Hematopoietic multipotent progenitor cell (in vitro differentiated cells): ENCODE data around the gene DCP1B. TPM values are rescaled to one million over a fixed set of nuclear protein-coding genes. Genes with fewer than 3 reads are reported as not detected.

Experiments
- DNase-seq, 3 donors: peaks; one replicate each; pipeline ENCODE4 v3.0.0-alpha.2; 2011 to 2015; ENCODE audit warnings: low read depth in 2 of 3, low spot score in 2 of 3
- total RNA-seq: library from RNA; depleted of rRNA; stranded (reverse); fragments of >200 nt; gene quantifications from one replicate; pipeline ENCODE4 v1.2.3, GENCODE V29; 2012

The DCP1B gene
- total RNA-seq, 1 donor = 10.0 TPM

DNA sequence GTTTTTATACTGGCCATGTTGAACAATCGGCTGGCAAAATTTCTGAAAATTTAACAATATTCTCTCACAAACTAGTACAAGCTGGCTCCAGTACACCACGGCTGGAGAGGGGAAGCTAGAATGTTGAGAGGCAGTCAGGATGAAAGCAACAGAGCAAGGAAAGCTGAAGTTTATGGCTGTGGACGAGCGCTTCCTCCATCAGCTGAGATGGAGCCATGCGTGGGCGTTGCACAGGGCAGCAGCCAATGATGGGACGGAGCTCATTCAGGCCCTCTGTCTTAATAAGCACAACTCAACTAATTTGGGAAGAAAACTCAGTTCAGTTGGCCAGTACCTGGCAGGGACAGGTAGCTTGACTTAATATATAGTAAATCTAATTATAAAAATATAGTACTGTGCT, 14.1 kb upstream of the DCP1B start:
- no peak for DNase-seq

GRCh38 chr12:2017546-2018337, 13.5 kb upstream of the DCP1B start:
- no peak for DNase-seq

DNA sequence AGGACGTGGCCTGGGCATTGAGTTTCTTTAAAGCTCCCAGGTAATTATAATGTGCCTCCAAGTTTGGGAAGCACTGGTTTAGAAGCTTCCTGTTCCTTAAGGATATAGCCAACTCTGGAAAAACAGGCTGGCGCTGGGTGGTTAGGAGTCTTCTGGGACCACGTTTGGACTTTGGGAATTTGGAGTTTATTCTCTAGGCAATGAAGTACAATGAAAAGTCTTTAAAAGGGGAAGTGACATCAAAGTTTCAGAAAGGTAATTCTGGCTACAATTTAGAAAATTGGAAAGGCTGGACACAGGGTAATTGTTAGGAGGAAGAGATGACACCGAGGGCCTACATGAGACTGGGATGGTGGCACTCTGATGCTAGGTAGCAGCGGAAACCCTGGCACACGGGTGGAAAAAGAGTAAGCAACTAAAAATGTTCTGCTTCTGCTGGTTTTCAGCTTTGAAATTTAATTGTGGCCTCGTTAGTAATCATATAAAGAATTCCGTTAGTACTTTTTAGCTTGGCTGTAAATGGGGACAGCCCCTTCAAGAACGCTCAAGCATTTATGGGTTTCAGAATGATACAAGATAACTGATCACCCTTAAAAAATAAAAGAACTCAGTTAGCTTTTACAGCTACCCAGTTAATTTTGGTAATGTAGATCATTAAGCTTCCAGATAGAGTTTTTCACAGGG, 12.7 kb upstream of the DCP1B start:
- no peak for DNase-seq

GRCh38 chr12:2014231-2014630, 10.0 kb upstream of the DCP1B start:
- no peak for DNase-seq

- DNase-seq = no peak
Measured at GRCh38 chr12:2013527-2014223, 9.4 kb upstream of the DCP1B start.

DNA sequence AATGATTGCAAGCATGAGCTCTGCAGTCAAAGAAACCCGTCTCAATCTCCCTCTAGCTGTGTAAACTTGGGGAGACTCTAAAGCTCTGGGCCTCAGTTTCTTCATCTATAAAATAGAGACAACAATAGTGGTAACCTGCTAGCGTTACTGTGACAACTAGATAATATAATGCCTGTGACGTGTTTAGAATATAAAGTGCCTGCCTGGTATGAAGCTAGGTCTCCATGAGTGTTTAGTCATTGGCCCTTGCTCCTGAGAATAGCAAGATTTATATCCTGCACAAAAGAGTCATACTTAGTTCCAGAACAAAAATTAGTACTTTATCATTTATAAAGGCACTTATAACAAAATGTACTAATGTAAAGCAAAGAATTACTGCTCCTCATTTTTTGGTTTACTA, 8.8 kb upstream of the DCP1B start:
- DNase-seq = no peak

DNA sequence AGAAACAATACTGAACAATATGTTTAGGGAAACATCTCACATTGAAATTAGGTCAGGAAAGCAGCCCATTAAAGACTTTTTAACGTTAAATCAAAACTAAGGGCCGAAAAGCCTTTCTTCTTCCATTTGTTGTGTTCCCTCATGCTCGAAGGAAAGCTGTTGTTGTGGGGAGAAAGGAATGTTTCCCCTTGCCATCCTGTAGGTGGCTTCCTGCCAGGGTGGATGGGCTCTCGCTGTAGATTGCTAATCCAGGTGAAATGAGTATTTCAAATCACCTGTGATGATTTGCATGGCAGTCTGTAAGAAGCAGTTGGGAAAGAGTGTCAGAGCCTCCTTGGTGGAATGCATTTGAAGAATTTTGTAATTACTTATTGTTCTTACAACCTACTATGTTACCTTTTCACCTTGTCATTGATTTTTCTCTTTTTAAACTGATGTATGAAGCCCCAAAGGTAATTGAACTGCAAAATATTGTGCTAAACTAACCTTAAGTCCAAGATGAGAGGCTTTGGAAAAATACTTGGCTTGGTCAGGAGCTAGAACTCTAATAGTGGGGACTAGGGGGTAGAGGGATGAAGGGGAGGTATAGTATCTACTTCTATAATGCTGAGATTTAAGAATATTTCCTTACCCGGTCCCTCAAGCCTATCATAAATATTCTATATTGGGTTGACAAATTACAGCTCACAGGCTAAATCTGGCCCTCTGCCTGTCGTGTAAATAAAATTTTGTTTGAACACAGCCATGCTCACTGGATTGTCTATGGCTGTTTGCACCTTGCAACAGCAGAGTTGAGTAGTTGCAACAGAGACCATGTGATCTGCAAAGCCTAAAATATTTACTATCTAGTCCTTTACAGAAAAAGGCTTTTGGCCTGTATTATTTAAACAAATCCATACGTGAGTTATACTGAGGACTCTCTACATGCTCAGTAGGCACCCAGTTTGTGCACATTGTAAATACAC, 7.7 kb upstream of the DCP1B start:
- DNase-seq = no peak

DNA sequence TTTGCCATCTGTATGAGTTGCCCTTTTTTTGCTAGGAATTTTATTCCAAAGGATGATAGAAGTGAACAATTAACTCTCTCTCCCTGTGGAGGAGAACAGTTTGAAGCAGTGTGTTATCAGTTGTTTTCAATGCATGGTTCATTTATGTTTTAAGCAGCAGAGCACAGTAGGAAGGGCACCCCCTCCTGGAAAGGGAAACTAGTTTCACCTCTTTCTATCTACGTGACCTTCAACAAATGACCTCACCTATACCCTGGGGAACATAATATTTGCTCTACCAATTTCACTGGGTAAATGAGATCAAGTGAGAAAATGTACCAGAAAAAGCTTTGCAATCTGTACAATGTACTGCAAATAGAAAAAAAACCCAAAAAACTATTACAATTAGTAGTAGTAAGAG, 5.4 kb upstream of the DCP1B start:
- no peak for DNase-seq

- DNase-seq = no peak
Measured at GRCh38 chr12:2008677-2009076, 4.4 kb upstream of the DCP1B start.

- no peak for DNase-seq
Measured at GRCh38 chr12:2003676-2004112, 563 bp downstream of the DCP1B start.

DNA sequence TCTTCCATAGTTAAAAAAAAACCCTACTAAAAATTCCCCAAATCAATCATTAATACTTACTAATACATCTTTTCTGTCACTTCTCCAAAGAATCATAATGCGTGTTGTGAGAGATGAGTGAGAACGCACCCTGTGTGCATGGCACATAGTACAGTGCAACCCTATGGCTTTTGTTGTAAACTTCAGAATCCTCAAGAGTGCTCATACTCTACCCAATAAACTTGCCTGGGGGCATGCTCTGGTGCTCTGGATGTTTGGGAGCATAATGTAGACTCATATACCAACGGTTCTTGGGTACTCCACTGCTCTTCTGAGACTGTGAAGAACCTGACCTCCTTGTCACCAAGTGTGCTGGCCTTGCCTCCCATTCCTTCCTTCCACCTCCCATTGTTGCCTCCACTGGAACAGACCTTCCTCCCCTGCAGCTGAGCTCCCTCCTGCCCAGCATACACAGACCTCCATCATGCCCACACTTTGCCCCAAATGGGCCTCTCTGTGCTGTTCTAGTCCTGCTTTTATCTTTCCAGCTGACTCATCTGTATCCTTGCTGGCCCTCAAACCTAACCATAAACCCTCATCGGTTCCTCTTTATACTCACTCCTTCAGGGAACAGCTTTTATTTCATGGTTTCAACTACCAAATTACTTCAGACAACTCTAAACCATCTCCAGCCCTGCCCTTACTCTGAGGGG, 8.9 kb downstream of the DCP1B start:
- DNase-seq = no peak

DNA sequence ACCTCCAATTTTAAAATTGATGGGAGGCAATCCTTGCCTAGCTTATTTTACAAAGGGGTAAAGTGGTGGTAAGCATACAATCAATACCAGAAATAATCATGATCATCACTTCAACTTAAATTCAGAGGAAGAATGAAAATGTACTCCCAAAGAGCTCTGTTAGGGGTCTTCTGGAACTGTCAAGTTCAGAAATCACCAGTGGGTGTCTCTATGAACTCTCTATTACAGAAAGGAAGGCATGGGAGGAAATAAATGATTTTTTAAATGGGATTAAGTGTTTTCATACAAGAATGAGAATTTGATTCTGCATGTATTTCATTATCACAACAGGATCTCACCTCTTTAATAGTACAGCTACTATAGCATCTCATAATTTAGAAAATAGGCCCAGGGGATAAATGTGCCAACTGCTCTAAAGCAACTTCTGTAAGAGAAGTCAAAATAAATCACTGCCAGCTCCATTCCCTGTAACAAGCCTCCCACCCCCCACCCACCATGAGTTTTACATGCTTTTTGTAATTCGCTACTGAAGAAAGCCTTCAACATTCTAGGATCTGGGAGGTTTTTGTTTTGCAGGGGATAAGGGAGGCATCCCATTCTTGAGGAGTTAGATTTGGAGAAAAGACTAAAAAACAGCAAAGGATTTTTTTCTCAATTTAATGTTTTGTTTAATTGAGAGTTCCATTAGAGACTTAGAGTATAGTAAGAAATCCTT, 9.7 kb downstream of the DCP1B start:
- DNase-seq = no peak

DNA sequence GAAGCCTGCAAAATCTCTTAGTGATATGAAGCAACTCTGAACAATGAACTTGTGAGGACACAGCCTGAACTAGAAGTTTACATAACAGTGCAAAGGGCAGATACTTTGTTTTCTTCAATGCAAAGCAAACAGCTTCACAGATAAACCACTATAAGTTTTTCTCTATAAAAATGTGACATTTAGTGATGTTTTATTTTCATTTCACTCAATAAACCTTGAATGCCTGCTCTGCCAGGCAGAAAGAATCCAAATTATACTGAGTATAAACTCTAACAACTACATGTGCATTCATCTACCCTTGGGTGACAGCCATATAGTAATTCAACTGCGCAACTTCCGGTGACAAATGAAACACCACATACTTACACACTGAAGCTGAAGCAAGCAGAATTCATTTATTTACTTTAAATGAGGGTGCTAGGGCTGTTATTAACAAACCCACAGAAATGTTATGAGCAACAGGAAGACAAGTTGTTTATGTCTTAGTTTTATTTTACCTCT, 10.3 kb downstream of the DCP1B start:
- no peak for DNase-seq

- DNase-seq = no peak
Measured at GRCh38 chr12:1993341-1993740, 10.9 kb downstream of the DCP1B start.

DNA sequence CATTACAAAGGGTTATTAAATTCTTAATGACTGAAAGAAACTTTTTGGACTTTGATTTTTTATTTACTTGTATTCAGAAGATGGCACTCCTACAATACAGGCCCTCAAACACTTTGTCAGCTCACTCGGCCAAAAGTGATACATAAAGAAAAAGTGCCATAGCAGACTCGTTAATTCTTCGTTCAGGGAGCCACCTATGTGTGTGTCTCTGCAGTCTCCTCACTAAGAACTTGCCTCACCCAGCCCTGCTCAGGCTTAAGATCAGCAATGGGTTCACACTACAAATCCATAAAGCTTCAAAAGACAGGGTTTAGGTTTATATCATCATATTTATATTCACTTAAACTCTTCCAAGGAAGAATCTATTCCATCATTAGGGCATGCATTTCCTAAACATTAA, 11.5 kb downstream of the DCP1B start:
- DNase-seq = no peak

DNA sequence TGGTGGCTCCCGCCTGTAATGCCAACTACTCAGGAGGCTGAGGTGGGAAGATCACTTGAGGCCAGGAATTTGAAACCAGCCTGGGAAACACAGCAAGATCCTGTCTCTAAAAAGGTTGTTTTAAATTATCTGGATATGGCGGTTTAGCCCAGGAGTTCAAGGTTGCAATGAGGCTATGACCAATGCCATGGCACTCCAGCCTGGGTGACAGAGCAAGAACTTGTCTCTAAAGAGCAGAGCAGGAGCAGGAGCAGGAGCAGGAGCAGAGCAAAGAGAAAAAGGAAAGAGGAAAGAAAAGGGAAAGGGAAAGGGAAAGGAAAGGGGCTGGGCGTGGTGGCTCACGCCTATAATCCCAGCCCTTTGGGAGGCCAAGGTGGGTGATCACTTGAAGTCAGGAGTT, 15.1 kb downstream of the DCP1B start:
- no peak for DNase-seq

GRCh38 chr12:1984759-1985158, 19.5 kb downstream of the DCP1B start:
- DNase-seq = peak in 1 of 3 donors; percentile 6

- DNase-seq = no peak
Measured at GRCh38 chr12:1980282-1980681, 24.0 kb downstream of the DCP1B start.
